ENCODE results near the gene FRMD1.

- no peak for TF ChIP-seq POLR2A (IDR thresholded peaks at IDR 0.05)
- no peak for TF ChIP-seq CTCF (IDR thresholded peaks at IDR 0.05)
- TF ChIP-seq EP300 (IDR thresholded peaks at IDR 0.05): no peak
Observed at GRCh38 chr6:168093634-168094033, 14.6 kb upstream of the FRMD1 start.
